Epithelial cell of prostate (primary cell): Measurements from ENCODE around the gene SLC47A1.
"Not testable (repeated sequence)": the region's sequence is repeated elsewhere in the genome, so short reads cannot be mapped to it uniquely, and the experiment has no call there.

ENCODE experiments used
- DNase-seq: peaks from one replicate; pipeline ENCODE4 v3.0.0-alpha.2; 2011; ENCODE audit warnings: low read depth, low spot score
- H3K27ac ChIP-seq: fragments of 450-650 bp; 2 replicates; pipeline ENCODE4 v1.5.1; 2017; ENCODE audit warnings: mild to moderate bottlenecking

The SLC47A1 gene

DNA sequence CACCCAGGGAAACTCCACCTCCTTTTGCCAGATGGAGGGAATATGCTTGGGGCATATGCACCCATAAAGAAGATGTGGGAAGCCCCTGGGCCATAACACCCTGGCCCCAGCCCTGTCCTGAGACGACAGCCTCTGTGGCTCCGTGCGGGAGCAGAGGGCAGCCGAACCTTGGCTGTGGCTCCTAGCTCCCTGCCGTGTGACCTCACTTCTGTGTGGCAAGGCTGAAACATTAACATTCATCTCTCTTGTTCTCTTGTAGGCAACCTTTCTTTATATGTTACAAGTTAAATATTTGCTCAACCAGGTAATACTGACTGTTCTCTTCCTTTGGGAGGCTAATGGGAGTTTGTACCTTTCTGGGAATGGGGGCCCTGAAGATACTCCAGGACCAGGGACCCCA lies 17.5 kb downstream of the SLC47A1 start:
- H3K27ac ChIP-seq: no peak overlapping the region
- DNase-seq: no peak

GRCh38 chr17:19551591-19552148 lies 18.0 kb downstream of the SLC47A1 start:
- DNase-seq: no peak
- no peak overlapping the region for H3K27ac ChIP-seq

DNA sequence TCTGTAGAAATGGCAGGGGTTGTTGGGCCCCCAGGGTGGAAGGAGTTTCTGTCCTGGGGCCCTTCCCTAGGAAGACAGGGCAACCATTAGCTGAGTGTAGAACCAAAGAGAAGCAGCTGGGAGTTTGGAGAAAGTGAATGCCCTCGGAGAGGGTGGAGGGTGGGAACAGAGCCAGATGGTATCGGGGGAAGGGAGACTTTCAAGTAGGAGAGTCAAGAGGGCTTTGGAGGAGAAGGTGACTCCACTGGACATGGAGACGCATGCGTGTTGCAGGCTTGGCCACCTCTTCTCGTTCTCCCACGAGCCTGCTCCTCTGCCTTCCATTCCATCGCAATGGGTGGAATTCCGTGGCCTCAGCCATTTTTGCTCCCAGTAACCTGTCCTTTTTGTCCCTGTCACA lies 19.4 kb downstream of the SLC47A1 start:
- H3K27ac ChIP-seq: no peak overlapping the region
- no peak for DNase-seq

- DNase-seq: no peak
- no peak overlapping the region for H3K27ac ChIP-seq
Observed at GRCh38 chr17:19554393-19554792, 20.7 kb downstream of the SLC47A1 start.

- no peak overlapping the region for H3K27ac ChIP-seq
Observed at GRCh38 chr17:19555746-19556145, 22.1 kb downstream of the SLC47A1 start.

DNA sequence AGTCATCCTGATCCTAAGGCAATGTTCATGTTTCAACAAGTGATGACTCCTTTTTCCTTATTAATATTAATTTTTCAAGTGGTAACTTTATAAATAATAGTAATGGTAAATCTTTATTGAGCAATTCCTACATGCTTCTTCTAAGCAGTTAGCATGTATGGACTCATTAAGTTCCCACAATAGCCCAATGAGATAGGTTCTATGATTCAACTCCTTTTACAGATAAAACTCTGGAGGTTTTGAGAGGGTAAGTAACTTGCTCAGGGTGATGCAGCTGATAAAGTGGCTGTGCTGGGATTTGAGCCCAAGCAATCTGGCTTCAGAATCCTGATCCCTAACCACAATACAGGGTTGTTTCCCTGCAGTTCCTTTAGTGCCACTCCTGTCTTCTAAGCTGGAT lies 25.3 kb downstream of the SLC47A1 start:
- H3K27ac ChIP-seq: no peak overlapping the region
- peak; percentile 34 for DNase-seq

More at GRCh38 chr17:19555746-19556145, 22.1 kb downstream of the SLC47A1 start:
- no peak for DNase-seq

DNA sequence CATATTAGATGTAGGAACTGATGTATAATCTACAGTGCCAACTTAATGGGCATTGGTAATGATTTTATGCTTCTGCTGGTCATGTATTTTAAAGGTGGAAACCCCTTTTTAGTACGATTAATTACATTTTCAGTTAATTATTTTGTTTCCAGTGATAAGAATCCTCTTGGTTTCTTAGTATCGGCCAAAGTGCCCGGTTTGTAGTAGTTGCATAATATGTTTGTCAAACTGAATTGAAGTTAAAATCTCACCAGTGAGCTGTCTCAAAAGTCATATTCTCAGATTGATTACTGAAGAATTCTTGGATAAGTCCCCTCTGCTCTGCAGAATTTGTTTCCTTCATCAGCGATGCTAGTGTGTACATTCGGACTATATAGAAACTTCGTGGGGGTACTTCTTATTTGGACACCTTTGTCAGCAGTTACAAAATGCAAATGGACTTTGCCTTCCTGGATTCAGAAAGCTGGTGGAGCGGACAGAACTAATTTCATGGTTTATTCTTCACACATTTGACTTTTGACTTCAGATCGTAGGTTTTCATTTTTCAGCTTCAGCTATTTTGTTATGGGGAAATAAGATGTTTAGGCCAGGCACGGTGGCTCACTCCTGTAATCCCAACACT lies 28.2 kb downstream of the SLC47A1 start:
- H3K27ac ChIP-seq: no peak overlapping the region
- DNase-seq: no peak

DNA sequence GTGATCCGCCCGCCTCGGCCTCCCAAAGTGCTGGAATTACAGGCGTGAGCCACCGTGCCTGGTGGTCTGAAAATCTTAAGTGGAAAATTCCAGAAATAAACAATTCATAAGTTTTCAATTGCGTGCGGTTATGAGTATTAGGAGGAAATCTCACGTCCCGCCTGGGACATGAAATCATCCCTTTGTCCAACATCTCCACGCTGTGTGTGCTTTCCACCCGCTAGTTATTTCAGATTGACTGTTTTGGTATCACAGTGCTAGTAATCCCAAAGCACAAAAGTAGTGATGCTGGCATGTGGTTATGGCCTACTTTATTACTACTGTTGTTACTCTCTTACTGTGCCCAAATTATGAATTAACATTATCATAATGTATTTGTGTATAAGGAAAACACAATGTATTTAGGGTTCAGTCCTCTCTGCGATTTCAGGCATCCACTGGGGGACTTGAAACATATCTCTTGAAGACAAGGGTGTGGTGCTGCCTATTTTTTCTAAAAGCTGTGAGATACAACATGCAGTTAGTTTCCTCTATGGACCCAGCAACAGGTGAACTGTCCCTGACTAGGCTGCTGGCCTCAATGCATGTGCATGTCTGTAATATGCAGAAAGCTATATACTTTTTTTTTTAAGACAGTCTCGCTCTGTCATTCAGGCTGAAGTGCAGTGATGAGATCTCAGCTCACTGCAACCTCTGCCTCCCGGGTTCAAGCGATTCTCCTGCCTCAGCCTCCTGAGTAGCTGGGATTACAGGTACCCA lies 32.3 kb downstream of the SLC47A1 start:
- no peak overlapping the region for H3K27ac ChIP-seq
- no peak for DNase-seq

DNA sequence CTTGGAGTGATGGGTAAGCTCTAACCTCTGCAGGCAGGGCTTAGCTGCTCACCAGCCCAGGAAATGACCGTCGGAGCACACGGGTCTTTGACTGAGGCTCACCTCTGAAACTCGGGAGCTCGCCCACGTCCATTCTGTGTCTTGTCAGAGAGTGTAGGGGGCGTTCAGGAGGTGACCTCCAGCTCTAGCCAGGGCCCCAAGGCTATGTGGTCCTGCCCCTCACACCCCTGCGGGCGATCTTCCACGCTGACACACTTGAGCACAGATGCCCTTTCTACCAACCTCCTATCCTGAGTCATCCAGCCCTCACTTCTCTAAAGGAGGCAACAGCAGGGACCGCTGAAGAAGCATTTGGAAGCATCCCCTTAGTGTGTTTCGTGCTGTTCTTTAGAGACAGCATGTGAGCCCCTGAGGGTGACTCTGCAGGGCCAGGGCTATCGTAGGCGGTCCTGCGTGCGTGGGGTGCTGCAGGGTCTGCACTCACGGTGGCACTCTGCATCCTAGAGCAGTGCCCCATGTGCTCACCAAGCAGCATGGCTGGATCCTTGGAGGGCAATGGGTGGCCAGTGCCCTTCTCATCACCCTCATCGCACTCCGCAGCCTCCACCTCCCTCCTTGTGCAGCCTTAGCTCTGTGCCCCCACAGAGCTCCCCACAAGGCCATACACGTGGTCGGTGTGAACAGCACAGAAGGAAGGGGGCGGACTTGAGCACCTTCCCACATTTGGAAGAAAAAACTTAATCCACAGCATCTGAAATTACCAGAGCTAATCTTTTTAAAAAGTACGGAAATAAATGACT lies 33.8 kb downstream of the SLC47A1 start:
- H3K27ac ChIP-seq: no peak overlapping the region
- DNase-seq: no peak

- no peak for DNase-seq
- H3K27ac ChIP-seq: no peak overlapping the region
Observed at GRCh38 chr17:19568016-19568350, 34.3 kb downstream of the SLC47A1 start.

DNA sequence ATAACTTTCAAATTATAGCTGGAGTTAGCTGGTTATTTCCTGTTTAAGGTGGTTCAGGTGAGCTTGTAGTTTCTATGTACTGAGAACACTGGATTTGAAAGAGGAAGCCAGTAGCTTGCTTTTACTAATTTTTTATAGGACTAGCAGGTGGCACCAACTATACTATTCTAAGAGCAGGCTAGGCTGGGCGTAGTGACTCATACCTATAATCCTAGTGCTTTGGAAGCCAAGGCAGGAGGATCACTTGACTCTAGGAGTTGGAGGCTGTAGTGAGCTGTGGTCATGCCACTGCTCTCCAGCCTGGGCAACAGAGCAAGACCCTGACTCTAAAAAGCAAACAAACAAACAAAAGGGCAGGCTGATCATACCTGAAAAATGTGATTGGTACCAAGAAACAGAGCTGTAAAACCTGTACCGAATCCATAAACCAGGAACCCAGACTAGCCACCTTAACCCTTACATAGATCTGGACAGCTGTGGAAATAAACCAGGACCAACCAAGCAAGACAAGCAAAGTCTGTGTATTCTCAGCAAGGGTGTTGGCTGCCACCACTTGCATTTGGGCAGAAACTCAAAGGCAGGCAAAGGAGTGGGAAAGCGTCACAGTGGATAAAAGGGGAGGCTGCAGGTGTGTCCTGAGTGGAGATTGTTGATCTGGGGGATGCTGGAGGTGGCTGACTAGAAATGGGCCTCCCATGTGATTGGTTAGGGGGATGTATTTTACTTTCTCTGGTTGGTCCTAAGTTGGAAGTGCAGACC lies 36.3 kb downstream of the SLC47A1 start:
- no peak for DNase-seq
- H3K27ac ChIP-seq: no peak overlapping the region

- no peak for DNase-seq
- H3K27ac ChIP-seq: no peak overlapping the region
Observed at GRCh38 chr17:19570544-19571062, 36.9 kb downstream of the SLC47A1 start.

GRCh38 chr17:19573075-19573474 lies 39.4 kb downstream of the SLC47A1 start:
- DNase-seq: no peak
- H3K27ac ChIP-seq: no peak overlapping the region

GRCh38 chr17:19574956-19575355 lies 41.3 kb downstream of the SLC47A1 start:
- no peak for DNase-seq
- H3K27ac ChIP-seq: no peak overlapping the region

GRCh38 chr17:19578545-19578944 lies 44.9 kb downstream of the SLC47A1 start:
- no peak for DNase-seq
- no peak overlapping the region for H3K27ac ChIP-seq

- DNase-seq: no peak
Observed at GRCh38 chr17:19579192-19579761, 45.6 kb downstream of the SLC47A1 start.

DNA sequence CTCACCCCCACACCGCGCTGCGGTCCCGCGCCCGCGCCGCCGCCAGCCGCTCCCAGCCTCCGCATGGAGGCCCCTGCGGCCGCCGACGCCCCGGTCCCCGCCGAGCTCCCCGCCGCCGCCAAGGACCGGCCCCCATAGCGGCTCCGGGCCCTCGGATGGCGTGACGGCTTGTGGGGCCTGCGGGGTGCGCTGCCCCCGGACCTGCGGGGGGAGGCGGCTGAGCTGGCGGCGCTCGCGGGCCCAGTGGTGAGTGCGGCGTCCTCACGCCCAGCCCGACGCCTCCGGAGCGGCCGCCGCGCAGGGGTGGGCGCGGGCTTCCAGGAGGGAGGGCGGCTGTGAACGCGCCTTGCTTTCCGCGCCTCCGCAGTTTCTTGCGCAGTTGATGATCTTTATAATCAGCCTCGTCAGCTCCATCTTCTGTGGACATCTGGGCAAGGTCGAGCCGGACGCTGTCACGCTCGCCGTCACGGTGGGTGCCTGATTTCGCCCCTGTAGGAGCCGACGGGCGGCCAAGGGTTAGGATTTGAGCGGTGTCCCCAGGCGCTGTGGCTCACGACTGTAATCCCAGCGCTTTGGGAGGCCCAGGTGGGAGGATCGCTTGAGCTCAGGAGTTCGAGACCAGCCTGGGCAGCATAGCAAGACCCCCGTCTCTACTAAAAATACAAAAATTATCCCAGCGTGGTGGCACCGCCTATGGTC lies 46.4 kb downstream of the SLC47A1 start:
- DNase-seq: no peak
- no peak overlapping the region for H3K27ac ChIP-seq

More at GRCh38 chr17:19579192-19579761, 45.6 kb downstream of the SLC47A1 start:
- no peak overlapping the region for H3K27ac ChIP-seq

GRCh38 chr17:19580566-19580920 lies 46.9 kb downstream of the SLC47A1 start:
- not testable (repeated sequence) for DNase-seq, H3K27ac ChIP-seq

- DNase-seq, H3K27ac ChIP-seq: not testable (repeated sequence)
Observed at GRCh38 chr17:19582152-19582551, 48.5 kb downstream of the SLC47A1 start.
